HG03159 (cell line): ENCODE results near the gene RPL28.
A peak's percentile ranks its signal among the peaks of the same experiment; 100 is the strongest.

ENCODE experiments used
- ATAC-seq: cut with Tn5 transposase; IDR thresholded peaks from one replicate; pipeline ENCODE4 v1.9.1; 2021; ENCODE audit warnings: mild to moderate bottlenecking, moderate library complexity; ENCODE audit not compliant: unreplicated experiment

Gene RPL28

GRCh38 chr19:55372316-55373081 is 13.2 kb upstream of the RPL28 start:
- no peak for ATAC-seq

GRCh38 chr19:55373306-55373992 is 12.3 kb upstream of the RPL28 start:
- no peak for ATAC-seq

GRCh38 chr19:55373993-55374757 is 11.6 kb upstream of the RPL28 start:
- no peak for ATAC-seq

GRCh38 chr19:55376241-55376933 is 9.3 kb upstream of the RPL28 start, which contains the start of gene TMEM190:
Gene TMEM190 (plus strand): TSS chr19:55376826. CDS start chr19:55376854, 28 bp downstream.
- ATAC-seq = no peak

GRCh38 chr19:55377356-55378131 is 8.2 kb upstream of the RPL28 start:
- no peak for ATAC-seq

- no peak for ATAC-seq
Observed at GRCh38 chr19:55379174-55379573, 6.6 kb upstream of the RPL28 start.

GRCh38 chr19:55382013-55382412 is 3.7 kb upstream of the RPL28 start:
- ATAC-seq = no peak

GRCh38 chr19:55382522-55383054 is 3.1 kb upstream of the RPL28 start:
- no peak for ATAC-seq

- ATAC-seq = no peak
Observed at GRCh38 chr19:55383279-55384130, 2.2 kb upstream of the RPL28 start.

GRCh38 chr19:55384131-55384919 is 1.4 kb upstream of the RPL28 start, which contains the start of gene TMEM238:
Gene TMEM238 (minus strand): TSS chr19:55384292. CDS start chr19:55384259, 33 bp downstream.
- no peak for ATAC-seq

- ATAC-seq = peak; percentile 54
Observed at GRCh38 chr19:55384920-55385723, 610 bp upstream of the RPL28 start.

- ATAC-seq = no peak
Observed at GRCh38 chr19:55386493-55386971, 800 bp downstream of the RPL28 start.

GRCh38 chr19:55387736-55388497 is 2.2 kb downstream of the RPL28 start:
- no peak for ATAC-seq

GRCh38 chr19:55389386-55390317 is 3.9 kb downstream of the RPL28 start:
- no peak for ATAC-seq

- ATAC-seq = no peak
Observed at GRCh38 chr19:55390461-55390880, 4.7 kb downstream of the RPL28 start.
